GM19395 (cell line): Measurements from ENCODE around the gene LSP1.
"Not testable (repeated sequence)": the region's sequence is repeated elsewhere in the genome, so short reads cannot be mapped to it uniquely, and the experiment has no call there.

Source experiments
- ATAC-seq: cut with Tn5 transposase; IDR thresholded peaks from one replicate; pipeline ENCODE4 v1.9.1; 2021; ENCODE audit warnings: mild to moderate bottlenecking, moderate library complexity; ENCODE audit not compliant: unreplicated experiment

The LSP1 gene

DNA sequence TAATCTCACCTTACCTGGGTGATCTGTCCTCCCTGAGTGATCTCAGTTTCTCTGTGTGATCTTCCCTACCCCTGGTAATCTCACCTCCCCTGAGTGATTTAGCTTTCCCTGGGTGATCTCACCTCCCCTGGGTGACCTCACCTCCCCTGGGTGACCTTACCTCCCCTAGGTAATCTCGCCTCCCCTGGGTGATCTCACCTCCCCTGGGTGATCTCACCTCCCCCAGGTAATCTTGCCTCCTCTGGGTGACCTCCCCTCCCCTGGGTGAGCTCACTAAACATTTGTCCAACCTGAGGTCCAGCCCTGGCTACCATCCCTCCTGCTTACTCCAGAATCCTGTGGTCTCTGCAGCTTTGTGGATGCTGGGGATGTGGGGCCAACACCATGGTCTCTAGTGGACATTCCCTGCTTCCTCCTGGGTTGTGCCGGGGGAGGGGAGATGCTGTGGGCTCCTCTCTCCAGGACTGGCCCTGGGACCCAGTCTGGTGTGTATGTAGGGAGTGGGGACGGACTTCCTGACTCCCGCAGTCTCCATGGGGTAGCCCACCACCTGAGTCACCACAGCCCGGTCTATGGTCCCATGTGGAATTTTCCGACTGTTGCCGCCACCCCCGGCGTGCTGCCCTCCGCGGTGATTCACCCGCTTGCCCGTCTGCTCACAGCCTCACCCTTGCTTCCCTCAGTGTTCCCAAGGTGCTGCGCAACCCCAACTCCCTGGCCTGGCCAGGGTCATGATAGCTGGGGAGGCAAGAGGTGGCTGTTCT is 9.9 kb downstream of the LSP1 start:
- ATAC-seq: no peak

DNA sequence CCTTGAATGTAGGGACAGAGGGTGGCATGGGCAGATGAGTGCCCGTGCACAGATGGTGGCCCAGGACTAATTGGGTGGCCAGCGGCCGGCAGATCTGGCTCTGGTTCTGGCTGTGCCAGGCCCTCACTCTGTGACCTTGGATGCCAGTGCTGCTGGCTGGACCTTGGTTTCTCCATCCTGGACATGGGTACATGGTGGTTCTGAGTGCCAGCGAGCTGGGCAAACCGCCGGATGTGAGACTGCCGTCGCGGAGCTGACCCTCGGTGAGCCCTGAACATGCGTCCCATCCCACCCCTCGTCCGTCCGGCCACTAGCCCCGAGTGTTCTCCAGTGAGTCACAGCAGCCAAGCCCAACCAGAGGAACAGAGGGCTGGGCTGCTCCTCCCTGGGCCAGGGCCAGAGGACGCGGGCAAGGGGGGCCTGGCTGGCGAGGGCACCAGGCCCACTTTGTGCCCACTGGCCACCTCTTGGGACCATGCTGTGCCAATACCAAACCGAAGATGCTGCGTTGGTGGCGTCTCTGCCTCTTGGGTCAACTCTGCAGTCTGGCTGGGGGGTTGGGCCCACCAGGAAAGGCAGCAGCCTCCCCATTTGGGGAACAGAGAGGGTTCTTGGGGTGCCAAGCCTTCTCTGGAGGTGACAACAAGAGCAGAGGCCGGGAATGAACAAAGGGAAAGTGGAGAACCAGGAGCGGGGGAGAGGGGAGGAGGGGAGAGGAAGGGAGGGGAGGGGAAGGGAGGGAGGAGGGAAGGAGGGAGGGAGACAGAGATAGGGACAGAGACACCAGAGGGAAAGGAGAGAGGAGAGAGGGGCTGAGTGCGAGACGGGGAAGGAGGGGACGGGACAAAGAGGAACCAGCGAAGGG is 10.7 kb downstream of the LSP1 start:
- no peak for ATAC-seq

DNA sequence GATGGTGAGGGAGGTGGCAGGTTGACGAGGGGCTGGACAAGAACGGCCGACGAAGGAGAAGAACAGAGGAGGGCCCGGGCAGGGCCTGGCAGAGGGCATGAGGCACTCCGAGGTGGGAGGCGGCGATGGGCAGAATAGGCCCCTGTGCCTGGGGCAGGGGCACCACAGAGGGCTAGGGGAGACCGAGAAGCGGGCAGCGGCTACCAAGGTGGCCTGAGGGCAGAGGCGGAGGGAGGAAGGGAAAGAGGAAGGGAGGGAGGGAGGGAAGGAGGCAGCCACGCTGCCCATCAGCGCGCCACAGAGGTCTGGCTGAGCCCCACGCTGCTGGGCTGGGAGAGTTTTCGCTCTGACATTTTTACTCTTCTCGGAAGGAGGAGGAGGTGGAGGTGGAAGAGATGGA is 11.3 kb downstream of the LSP1 start:
- ATAC-seq: no peak

DNA sequence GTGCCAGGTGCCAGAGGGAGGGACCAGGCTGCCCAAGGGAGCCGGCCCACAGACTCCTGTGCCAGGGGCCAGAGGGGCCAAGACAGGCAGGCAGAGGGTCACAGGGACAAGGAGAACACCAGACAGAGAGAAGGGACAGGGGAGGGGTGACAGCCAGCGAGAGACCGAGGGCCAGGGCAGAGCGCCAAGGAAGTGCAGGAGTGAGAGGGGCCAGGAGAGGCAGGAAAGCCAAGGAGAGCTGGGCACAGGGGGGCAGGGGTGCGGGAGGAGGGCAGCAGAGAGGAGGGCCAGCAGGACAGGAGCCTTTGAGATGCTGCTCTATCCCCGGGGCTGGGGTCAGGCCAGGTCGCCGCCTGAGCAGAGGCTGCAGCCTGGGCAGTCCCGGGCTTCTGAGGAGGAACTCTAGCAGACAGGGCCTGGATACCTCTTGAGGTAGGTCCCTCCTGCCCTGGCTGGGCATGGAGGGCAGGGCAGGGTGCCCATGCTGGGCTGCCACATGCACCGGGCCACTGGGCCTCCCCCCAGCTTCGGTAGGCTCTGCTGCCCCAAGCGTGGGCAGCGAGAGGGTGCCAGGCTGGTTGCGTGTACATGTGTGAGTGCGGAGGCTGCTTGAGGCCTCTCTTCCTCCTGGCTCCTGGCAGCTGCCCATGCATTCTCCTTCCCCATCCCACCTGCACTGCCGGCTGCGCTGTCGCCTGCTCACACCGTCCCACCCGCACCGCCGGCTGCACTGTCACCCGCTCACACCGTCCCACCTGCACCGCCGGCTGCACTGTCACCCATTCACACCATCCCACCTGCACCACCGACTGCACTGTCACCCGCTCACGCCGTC is 12.2 kb downstream of the LSP1 start:
- ATAC-seq: no peak

DNA sequence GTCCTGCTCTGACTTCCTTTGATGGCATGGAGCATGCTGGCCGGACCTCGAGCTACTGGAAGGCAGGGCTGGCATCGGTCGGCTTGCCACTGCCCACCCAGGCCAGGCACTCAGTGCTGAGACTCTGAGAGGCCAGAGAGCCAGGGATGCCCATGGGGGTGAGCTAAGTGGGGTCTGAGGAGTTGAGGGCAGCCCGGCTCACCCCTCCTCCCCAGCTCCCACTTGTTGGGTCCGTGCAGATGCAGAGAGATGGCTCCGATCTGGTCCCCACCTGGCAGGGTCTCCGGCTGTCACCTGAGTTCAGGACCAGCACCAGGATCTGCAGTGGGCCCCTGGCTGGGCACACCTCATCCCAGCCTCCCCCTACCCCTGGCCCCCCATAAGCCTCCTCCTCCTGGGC is 13.3 kb downstream of the LSP1 start:
- ATAC-seq: no peak

DNA sequence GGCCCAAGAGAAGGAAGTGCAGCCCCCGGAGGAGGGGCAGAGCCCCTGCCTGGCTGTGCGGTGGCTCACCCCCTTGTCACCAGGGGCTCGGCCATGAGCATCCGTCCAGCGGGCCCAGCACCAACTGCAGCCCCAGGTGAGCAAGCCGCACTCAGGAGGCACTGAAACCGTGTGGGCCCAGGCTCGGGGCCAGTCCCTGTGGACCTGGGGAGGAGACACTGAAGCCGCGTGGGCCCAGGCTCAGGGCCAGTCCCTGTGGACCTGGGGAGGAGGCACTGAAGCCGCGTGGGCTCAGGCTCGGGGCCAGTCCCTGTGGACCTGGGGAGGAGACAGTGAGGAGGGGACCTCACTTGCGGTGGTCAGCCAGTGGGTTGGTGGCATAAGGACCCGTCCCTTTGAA is 13.9 kb downstream of the LSP1 start:
- ATAC-seq: no peak

DNA sequence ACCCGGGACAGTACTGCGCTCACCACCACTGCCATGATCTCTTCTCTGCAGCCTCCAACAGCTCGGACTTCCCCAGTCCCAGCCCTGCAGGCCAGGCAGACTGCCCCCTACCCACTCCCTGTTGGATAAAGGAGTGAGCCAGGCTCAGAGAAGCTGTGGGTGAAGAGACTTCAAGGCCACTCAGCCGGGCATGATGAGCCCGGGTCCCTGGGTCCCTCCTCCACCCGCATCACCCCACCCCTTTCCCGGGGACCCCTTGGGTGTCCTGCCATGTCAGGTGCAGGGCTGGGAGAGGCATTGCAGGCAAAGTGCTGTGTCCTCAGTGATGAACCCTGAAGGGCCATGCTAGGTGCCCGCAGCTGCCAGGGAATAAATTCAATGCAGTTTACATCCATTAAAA is 14.5 kb downstream of the LSP1 start:
- ATAC-seq: no peak

DNA sequence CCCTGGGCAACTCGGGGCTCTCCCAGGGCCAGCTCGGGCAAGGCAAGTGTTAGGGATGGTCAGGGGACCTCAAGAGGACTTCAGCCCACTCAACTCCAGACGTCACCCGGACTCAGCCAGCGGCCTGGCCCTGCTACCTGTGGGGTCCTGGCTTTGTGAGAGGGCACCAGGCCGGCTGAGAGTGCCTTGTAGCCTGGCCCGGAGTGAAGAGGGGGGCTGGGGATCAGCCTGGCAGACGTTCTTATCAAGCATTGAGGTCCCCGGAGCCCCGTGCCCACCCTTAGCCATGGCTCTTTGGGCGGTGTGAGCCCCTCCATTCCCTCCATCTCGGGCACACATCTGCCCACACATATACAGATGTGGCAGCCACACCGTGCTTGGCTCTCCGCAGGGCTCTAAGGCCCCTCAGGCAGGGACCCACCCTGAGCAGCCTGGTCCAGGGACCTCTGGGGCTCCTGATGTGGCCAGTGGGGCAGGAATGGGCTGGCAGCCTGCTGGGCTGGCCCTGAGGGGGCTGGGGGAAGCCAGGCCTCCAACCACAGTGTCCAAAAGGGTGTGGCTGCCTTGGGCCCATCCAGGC is 15.3 kb downstream of the LSP1 start:
- no peak for ATAC-seq

DNA sequence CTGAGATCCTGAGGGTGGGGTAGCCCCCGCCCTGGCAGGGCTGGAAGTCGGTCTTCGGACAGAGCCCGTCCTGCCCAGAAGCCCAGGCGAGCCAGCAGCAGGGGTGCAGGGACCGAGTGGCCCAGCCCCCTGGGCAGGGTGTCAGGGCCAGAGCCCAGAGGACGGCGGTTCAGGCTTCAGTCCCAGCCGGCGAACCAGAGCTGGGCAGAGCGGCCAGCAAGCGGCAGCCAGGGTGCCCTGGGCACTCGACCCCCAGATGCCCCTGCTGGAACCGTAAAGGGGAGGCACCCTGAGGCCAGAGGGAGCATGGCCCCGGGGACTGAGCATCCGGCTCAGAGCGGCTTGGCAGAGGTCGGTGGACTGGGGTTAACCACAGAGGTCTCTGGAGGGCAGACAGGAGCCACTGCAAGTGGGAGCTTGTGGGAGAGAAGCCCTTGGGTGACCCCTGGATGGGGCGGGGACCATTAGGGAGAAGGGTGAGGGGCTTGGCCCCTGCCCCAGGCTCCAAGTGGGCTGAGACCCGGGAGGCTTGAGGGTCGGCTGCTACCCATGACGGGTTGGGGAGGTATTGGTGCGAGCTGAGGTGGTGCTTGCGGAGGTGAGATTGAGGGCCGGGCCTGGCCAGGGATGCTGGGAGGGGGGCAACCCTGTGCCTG is 15.9 kb downstream of the LSP1 start:
- no peak for ATAC-seq

DNA sequence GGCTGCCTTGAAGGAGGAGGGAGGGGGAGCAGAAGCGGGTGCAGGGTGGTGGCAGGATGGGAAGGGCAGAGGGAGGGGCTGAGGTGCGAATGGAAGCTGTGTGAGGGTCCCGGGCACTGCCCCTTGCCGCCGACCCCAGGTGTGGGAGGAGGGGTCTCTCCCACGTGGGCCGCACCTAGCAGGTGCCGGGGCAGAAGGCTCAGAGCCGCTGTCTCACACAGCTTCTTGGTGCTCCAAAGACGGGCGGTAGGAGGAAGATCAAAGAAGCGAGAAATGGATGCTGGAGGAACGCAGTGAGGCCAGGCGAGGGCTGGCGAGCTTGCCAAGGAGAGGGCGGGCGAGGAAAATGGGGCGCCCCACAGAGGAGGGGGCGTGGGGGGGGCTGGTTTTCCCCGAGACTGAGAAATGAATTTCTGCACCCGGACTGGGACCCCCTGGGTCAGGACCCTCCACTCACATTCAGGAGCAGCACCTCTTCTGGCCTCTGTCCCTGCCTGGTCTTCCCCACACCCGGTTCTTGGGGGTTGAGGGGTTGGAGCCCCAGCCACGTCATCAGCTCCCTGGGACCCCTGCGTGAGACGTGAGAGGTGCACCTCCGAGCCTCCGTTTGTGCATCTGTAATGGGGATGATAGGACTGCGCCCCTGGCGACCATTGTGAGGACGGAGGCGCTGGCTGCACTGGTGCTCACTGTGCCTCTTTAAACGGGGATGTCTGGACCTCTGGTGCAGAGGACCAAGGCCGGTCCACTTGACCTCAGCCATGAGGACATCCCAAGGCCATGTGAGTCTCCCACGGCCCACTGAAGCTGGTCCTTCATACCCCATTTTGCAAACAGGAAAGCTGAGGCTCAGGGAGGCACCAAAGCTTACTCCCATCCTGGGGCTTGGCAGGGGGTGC is 16.8 kb downstream of the LSP1 start:
- ATAC-seq: no peak

DNA sequence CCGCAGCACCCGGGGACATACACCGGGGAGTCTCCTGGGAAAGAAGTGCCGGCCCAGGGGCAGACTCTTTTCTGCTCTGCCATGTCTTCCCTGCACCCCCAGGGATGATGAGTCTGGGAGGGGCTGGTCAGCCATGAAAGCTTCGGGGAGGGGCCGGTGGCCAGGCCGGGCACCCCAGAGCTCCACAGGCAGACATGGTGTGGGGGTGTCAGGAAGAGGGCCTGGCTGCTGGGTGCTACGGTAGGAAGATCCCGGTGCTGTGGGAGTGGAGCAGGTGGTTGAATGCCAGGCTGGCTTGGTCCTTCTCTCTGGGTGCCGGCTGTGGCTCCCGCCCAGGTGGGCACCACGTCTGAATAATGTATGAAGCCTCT is 17.4 kb downstream of the LSP1 start:
- no peak for ATAC-seq

DNA sequence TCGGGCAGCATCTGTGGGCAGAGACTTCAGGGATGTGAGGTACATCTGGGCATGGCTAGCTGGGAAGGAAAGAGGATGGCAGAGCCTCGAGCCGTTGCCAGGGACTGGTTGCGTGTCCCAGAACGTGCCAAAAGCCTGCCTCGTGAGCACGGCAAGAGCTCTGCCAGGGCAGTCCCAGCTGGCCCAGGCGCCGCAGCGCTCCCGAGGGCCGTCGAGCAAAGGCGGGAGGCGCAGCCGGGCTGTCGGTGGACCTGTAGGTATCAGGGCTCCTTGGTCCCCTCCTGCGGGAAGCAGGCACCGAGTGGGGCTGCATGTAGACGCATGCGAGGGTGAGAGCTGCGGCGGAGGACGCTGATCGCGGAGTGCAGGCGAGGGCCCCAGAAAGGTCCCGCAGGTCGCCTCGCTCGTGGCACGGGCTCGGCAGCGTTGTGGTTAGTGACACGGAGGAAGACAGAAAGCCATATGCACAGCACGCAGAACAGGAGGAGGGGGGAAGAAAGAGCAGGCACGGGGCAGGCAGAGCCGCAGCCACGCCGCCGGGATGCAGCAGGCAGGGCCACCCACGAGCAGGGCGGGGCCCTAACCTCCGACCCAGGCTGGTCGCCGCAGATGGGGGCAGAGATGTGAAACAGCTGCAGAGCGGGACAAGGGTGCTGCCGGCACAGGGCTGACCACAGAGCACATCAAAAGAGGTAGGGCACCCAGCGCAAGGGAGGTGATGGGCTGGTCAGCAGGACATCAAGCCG is 18.0 kb downstream of the LSP1 start:
- ATAC-seq: no peak

DNA sequence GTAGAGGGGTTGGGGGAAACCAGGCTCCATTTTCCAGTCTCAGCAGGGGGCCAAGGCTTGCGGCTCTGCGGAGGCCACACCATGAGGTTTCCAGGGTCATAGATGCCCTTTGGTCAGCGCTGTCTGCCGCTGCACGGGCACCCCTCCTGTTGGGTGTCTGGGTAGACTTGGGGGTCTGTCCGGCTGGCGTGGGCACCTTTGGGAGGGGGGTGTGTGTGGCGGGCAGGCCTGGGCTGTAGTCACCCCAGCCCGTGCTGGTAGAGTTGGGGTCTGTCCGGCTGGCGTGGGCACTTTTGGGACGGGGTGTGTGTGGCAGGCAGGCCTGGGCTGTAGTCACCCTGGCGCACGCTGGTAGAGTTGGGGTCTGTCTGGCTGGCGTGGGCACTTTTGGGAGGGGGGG is 18.6 kb downstream of the LSP1 start:
- no peak for ATAC-seq

DNA sequence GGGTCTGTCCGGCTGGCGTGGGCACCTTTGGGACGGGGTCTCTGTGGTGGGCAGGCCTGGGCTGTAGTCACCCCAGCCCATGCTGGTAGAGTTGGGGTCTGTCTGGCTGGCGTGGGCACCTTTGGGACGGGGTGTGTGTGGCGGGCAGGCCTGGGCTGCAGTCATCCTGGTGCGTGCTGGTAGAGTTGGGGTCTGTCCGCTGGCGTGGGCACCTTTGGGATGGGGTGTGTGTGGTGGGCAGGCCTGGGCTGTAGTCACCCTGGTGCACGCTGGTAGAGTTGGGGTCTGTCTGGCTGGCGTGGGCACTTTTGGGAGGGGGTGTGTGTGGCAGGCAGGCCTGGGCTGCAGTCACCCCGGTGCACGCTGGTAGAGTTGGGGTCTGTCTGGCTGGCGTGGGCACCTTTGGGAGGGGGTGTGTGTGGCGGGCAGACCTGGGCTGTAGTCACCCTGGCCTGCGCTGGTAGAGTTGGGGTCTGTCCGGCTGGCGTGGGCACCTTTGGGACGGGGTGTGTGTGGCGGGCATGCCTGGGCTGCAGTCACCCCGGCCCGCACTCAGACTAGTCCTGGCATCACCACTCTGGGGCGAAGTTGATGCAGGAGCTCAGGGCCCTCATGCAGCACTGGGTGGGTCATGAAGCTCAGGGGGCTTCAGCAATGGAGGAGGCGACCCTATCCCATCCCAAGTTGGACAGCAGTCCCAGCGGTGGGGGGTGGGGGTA is 19.5 kb downstream of the LSP1 start:
- ATAC-seq: no peak

DNA sequence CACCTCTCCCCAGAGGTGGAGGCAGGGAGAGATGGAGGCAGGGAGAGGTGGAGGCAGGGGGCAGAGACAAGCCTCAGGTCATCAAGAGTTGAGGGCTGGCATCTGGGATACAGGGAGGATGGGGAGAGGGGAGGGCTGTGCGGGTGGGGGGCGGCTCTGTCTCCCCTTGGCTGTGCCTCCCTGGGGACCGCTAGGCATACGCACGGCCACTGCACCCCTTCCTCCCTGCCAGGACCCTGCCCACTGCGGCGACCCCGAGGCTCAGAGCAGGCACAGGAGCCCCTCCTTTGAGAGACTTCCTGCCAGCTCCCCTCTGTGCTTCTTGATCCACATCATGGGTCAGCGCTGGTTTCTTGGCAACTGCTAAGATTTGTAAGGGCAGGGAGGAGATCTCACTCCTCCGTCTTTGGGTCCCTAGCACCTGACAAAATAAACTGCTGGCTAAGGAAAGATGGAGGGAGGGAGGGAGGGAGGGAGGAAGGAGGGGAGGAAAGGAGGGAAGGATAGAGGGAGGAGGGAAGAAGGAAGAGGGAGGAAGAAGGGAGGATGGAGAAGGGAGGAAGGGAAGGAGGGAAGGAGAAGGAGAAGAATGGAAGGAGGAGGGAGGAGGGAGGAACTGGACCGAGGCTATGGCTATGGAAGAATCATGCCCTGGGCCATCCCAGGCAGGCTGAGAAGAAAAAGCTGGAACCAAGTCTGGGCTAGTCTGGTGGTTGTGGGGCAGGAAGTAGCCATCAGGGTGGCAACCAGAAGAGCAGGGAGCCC is 20.3 kb downstream of the LSP1 start:
- no peak for ATAC-seq

DNA sequence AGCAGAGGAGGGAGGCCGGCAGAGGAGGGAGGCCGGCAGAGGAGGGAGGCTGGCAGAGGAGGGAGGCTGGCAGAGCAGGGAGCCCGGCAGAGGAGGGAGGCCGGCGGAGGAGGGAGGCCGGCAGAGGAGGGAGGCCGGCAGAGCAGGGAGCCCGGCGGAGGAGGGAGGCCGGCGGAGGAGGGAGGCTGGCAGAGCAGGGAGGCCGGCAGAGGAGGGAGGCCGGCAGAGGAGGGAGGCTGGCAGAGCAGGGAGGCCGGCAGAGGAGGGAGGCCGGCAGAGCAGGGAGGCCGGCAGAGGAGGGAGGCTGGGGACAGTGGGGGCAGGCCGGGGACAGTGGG is 20.9 kb downstream of the LSP1 start:
- not testable (repeated sequence) for ATAC-seq

DNA sequence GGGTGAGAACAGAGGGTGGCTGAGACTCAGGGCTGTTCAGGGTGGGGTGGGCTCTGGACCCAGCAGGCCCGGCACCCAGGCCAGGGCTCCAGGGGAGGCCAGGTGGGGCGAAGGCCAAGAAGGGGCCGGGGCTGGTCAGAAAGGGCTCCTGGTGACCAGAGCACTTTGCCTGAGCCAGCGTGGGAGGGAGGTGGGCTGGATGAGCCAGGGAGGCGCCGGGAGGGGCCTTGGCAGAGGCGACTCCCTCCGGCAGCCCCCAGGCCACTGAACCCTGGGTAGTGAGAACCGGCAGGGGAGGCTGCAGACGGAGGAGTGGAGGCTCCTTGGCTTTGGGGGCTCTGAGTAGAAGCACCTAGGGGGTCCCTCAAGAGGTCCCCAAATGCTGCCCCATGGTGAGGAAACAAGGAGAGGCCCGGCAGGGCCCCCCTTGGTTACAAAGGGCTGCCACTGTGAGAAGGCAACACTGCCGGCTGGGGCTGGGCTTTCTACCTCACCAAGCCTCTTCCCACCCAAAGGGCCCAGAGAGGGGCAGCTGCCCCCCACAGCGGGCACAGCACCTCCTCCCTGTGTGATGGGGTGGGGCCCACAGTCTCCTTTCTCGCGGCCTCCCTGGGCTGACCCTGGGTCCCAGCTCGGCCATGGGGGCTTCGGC is 21.7 kb downstream of the LSP1 start:
- not testable (repeated sequence) for ATAC-seq
